HG03280 (cell line): ENCODE measurements around the gene PPP2R2B.

Experiments
- ATAC-seq: cut with Tn5 transposase; IDR thresholded peaks from one replicate; pipeline ENCODE4 v1.9.1; 2021; ENCODE audit warnings: mild to moderate bottlenecking, moderate library complexity; ENCODE audit not compliant: unreplicated experiment

Gene PPP2R2B

DNA sequence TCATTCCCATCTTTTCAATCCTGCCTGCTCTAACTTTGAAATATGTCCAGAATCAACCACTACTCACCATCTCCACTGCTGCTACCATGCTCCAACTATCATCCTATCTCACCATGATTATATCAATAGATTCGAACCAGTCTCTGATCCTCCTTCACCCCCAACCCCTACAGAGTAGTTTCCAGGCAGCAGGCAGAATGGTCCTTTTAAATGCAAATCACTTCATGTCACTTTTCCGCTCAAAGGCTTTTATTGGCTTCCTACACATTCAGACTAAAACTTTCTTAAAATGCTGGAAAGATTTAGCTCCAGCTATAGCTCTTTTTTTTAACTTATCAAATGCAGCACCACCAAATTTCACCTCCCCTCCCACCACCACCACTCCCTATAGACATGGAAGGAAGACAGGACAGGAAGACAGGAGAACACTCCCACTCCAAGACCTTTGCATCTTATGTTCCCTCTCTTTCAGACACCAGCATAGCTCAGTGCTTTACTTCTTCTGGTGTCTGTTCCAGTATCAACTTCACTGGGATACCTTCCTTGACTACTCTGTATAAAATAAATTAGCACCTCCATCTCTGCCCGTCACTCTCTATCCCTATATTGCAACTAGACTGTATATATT lies 9.9 kb upstream of the PPP2R2B start:
- no peak for ATAC-seq

DNA sequence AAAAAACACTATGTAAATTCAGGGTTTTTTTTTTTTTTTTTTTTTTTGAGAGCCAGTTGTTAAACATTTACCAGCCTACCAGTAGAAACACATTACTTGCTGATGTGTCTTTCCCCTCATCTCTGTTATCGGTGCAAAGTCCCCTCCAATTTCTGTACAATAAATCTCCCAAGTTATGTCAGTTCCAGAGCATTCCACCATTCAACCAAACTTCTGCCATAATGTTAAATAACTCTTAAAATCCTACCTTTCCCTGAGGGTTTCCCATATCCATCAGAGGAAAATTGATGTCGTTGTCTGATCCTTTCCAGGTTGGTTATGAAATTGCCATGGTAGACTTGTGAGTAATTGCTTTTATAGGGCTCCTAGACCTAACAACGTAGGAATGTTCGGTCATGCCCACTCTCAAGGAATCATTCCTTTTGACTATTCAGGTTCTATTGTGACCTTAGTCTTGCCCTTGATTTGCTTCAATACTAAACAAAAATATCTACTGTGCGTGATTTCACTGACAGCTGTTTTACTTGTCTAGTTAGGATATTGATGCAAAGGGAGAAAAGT lies 5.6 kb upstream of the PPP2R2B start:
- no peak for ATAC-seq

DNA sequence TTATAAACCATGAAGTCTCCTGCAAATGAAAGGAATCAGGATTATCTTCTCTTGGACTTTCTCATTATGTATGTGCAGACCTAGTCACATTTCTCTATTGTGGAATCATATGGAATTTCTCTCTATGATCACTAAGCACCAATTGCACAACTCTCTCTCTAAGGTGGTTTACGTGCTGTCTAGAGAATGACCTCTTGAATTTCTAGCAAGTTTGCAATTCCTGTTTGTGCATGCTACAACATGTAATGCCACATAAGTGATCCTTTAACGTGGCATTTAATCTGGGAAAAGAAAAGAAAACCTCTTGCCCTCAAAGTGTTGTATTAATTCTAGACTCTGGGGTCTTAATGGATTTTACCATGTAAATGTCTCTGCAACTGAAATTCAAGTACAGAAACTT lies 5.0 kb upstream of the PPP2R2B start:
- no peak for ATAC-seq

DNA sequence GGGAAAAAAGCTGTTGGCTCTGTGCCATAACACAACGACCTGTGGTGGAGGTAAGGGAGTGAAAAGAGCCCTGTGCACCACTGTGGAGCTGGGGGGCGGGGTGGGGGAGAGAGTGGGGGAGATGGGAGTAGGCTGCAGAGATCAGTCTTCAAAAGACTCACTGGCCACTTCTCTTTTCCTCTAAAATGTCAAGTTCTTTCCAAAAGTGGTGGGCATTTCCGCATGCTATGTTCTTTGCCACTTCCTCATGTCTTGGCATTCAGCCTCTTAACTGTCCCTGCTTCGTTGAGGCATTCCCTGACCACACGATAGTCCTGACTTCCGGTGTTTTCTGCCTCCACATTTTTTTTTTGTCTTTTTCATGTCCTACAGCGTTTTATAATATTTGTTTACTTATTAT lies 2.4 kb upstream of the PPP2R2B start:
- ATAC-seq = no peak

DNA sequence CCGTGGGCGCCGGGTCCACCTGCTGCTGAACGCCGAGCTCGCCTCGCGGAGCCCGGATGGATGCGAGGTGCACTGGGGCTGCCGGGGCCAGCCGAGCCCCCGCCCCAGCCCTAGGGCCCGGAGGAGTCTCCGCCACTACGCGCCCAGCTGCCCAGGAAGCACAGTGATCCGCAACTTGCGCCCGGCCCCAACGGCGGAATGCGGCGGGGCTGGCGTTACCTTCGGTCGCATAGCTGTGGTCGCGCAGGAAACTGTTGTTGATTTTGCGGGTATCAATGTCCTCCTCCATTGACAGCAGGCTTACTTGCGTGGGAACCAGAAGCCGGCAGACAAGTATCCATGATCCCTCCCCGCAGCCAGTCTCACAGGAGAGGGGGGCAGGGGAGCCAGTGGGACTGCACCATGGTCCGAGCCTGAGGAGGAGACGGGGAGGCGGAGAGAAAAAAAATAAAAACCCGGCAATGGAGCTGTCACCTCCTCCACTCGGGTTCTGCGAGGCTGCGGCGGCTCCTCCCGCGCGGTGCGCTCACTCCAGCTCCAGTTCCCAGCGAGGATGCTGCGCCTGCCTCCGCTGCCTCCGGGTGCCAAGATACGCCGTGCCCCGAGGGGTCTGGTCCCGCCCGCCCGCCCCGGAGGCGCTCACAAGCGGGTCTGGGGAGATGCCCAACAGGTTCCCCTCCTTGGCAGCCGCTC lies 628 bp downstream of the PPP2R2B start:
- ATAC-seq = no peak

DNA sequence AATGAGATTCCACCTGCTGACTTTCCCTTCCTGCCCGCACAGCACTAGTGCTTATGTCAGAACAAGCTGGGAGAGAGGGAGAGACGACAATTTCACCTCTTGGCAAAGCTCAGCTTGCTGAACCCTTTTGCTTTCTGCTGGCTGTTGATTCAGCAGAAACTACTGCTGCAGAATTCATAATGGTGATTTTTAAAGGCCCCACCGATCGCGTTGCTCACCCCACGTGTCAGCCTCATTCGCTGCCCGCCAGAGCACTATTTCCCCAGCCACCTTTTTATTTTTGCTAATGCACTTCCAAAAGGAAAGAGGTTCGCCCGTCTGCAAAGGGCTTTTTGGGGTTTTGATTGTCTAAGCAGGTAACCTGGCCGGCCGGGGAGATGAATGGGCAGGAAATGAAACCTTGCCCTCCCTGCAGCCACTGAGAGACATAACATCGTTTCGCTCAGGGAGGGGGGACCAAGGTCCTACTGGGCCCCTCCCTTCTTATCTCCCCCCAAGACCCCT lies 1.3 kb downstream of the PPP2R2B start:
- ATAC-seq = no peak

DNA sequence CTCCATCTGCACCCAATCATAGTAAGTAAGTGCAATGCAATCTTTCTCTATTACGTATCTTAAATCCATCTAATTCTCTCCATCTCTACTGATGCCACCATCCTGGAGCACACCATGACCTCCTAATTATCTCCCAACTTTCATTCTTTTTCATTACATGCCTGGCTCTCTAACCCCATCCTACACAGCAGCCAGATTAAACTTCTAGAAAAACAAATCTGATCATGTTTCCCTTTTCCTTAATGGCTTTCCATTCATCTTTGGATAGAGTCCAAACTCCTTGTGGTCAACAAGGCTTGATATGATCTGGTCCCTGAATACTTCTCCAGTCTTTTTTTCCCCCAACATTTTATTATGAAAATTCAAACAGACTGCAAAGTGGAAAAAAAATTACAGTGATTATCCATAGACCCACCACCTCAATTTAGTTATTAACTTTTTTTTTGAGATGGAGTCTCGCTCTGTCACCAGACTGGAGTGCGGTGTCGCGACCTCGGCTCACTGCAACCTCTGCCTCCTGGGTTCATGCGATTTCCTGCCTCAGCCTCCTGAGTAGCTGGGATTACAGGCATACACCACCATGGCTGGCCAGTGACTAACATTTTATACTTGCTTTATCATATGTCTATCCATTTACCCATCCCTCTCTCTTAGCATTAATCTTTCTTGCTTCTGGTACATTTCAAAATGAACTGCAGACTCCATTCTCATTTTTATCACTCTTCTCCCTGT lies 5.2 kb downstream of the PPP2R2B start:
- ATAC-seq = no peak

DNA sequence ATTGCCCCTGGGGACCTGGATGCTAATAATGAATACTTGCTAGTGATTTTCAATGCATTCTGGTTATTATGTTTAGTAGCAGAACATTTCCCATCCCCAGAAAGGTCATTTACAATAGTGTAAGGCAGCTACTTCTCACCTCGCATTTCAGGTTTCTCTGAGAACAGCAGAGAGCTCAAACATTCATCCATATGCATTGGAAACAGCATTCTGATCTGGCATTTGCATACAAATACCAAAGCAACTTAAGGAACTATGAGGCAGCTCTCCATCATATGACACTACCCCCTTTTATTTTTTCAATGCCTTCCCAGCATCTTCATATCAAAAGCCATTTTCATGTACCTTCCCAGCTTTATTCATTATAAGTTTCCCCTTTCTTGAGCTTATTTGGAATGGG lies 6.4 kb downstream of the PPP2R2B start:
- no peak for ATAC-seq

DNA sequence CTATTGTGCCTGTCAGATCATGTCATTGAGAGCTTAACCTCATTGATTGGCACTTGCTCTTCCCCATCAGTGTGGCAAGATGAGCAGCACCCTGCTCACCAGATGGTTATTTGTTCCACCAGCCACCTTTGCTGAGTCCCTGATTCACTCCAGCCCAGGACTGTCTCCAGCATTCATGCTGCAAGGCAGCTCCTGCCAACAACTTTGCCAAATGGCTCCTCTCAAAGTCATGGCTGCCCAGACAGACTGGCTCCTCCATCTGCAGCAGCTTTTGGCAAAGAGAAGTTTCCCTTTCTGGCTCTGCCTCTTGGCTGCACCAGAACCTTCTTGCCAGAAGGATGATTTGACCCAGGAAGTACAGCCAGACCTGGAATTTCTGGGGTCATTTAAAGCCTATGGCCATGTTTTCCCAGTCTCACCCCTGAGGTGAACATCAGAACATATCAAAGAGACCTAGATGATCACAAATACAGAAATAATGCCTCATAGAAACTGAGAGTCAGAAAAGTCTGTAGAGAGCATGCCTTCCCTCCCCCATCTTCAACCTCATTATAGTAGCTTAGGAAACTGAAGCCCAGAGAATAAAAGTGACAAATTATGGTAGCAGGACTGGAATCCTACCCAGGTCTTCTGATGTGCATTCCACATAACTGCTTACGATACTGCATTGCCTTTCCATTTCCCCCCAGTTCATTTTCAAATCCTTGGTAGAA lies 10.4 kb downstream of the PPP2R2B start:
- no peak for ATAC-seq

DNA sequence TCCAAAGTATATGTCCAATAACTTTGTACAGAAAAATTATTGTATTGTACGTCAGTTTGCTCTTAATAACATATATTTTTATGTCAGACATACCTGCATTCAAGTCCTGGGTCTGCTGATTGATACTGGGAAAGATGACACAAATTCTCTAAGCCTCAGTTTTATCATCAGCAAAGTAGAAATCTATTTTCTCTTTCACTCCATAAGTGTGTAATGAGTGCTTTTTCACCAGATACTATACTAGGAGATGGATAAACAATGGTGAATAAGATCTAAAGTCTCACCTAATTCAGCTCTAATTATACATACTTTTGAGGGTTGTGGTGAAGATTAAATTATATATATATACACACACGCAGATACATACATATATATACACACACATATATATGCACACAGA lies 12.3 kb downstream of the PPP2R2B start:
- no peak for ATAC-seq

DNA sequence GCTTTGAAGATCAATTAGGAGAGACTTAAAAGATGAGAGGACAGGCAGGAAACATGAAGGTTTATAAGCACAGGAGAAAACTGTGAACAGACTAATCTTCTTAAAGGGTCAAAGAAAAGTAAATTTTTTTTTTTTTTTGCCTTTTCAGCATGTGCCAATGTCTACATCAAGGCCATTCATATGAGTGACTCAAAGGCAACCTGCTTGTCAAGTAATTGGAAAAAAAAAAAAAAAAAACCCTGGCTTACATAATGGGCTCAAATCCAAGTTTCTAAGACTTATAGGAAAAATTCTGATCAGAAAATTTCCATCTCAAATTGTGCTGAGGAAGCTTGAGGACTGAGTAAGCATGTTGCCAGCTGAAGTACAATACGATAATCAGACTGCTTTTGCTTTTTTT lies 15.9 kb downstream of the PPP2R2B start:
- no peak for ATAC-seq

DNA sequence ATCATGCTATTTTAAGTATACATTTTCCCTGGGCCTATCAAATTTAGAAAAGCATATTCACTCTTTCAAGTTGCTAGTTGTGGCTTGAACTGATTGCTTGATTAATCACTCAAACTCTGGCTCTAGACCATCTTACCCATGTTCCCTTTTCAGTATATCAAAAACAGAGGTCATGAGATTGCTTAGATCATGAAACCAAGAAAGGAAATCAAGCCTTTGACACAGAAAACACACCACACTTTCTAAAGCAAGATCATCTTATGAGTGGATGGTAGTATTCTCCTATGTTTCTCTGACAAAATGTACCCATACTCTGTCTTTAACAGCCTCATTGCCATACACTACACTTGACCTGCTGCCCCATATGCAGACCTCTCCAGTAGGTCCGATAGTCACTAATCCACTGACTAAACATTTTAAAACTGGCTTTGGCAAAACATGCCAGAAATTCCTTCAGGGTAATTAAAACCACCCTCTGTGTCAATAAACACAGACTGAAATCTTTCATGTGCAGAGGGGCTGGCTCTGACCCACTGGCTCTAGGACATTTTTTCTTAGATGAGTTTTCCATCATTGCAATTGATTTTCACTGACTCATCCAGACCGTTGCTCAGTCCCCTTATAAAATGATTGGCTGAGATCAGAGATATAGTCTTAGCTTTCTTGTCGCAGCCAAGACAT lies 18.2 kb downstream of the PPP2R2B start:
- ATAC-seq = no peak

DNA sequence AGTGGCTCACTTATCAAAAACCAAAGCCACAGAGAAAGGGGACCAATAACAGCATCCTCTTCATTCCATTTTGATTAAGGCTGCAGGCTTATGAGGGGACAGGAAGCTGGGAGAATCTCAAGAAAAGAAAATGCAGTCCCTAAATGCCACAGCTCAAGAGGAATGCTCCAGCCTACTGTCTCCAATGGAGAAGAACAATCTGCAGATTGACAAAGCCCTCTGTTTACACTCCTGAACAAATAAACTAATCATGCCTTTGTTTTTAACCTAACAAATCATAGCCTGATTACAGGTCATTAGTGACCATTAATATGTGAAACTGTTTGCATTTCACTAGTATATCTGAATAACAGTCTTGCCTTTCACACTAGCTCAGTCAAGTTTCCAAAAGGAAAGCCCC lies 26.5 kb downstream of the PPP2R2B start:
- no peak for ATAC-seq

DNA sequence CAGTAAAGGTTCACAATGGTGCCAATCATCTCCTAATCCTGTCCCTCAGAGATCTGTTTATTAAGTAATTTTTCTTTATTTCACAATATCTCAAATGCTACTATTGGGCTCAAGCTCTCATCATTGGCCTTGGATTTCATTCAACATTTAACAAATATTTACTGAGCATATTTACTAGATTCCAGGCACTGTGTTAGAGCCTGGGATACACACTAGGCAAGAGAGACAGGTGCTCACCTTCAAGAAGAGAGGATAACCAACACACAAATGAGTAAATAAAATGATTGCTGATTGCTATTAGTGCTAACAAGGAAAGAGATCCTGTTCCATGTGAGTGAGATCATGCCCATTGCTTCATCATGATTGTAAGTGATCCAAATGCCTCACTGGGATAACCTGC lies 27.4 kb downstream of the PPP2R2B start:
- ATAC-seq = no peak

DNA sequence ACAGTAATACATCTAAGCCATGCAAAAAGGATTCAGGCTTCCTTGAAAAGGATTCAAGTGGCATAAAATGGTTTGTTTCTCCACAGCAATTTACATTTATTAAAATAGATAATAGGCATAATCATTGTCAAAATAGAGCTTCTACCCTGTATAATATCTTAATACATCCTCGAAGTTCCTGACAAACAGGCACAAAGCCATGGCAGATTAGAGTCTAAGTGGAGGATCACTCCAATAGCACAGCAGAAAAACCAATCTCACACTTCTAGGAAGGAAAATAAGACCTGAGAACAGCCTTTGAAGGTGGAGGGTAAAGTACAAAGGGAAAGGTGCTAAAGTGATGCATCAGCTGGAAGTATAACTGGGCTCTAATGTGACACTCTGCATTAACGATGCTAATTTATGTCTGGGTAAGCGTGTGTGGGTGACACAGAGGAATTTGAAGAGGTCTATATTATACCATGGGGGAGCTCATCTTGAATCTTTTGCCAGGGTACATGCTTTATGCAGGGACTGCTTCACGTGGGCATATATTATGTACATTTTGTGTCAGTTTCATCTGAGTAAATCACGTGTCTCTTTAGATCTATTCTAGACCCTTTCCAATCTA lies 28.8 kb downstream of the PPP2R2B start:
- no peak for ATAC-seq

DNA sequence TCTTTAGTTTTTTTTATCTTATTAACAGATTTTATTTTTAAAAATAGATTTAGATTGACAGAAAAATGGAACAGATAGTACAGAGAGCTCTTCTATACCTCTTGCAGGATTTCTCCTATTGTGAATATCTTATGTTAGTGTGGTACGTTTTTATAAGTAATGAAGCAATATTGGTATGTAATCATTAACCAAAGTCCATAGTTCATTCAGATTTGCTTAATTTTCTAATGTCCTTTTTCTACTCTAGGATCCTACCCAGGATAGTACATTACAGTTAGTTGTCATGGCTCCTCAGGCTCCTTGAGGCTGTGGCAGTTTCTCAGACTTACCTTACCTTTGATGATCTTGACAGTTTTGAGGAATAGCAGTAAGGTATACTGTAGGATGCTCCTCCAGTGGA lies 30.4 kb downstream of the PPP2R2B start:
- no peak for ATAC-seq

DNA sequence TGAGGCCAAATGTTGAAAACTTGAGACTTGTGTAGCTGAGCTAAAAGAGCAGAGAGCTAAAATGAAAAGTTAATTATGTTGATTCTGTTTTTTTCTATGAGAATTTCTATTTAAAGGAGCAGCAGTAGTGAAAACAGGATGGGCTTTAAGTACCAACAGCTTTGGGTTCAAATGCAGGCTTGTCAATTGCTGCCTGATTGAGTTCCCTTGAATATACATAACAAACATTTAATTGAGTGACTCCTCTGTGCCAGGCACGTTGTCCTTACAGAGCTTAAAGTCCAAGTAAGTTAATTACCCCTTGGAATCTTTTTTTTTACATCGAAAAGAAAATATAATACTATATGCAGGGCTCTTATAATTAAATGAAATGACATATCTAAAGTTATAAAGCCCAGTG lies 38.5 kb downstream of the PPP2R2B start:
- ATAC-seq = no peak

DNA sequence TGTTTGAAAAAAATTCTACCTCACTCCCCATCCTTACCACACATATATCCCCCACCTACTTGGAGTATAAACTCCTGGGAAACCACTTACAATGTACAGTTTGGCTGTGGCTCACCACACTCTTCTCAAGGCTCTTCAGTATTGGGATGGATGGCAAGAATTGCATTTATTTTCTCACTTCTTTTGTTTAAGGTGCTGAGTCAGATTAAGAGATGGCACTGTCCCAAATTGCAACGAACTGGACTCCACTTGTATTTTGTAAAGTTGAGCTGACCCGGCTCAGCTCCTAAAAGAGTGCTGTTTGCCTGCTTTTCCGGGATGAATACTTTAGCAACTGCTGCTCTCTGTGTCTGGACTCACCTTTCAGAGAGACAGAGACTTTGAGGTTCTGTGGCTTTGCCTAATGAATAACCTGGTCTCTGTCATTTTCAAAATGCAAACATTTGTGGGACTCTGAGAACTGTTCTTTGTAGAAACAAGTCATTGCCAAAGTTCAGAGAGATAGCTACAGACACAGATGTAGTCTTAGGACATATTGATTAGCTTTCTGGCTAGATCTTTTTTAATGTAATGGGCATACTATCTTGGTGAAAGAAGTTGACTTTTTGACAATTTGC lies 42.2 kb downstream of the PPP2R2B start:
- ATAC-seq = no peak

DNA sequence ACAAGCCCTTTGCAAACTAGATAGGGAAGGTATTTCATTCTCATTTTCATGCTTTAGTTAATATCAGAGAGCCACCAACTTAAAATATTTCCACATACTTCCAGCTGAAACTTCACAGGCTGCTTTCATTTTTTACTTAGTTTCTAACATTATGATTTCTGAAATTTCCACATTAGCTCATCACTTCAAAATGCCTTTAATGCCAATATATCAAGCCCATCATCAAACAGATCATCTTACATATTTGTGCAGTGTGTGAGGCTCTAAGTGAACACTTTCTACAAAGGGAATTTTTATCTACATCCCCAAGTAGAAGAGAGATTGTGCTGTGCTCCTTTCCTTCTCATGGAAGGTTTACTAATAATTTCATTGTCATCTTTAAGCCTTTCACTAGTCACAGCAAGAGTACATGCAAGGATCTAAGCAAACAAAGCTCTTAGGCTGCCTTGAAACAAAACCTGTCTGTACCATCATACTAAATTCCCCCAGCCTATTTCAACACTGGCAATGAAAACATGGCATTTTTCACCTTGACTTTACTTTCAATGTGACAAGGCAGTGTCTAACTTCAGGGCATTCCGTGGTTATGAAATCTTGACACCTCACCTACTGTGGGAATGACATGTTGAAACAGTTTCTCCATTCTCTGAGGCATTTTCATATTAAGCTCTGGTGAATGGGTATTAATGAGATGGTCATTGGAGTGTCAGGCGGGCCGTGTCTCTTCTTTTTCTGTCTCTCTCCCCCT lies 45.4 kb downstream of the PPP2R2B start:
- no peak for ATAC-seq
